Neutrophil (primary cell): ENCODE measurements around the gene USP5.

Experiments used
- H3K27ac ChIP-seq: fragments of 200-600 bp; sonication (generic); 2 replicates; pipeline ENCODE4 v1.5.1; 2016; ENCODE audit warnings: mild to moderate bottlenecking, moderate library complexity
- H3K27me3 ChIP-seq: fragments of 200-600 bp; sonication (generic); 2 replicates; pipeline ENCODE4 v1.6.0; 2016; ENCODE audit warnings: mild to moderate bottlenecking
- H3K36me3 ChIP-seq: fragments of 200-600 bp; sonication (generic); 2 replicates; pipeline ENCODE4 v1.5.1; 2017
- H3K4me1 ChIP-seq, 2 experiments: fragments of 200-600 bp in 1 of 2; sonication (generic) in 1 of 2; 1 replicate in 1 of 2; 2 replicates in 1 of 2; pipeline versions ENCODE4 v1.5.1 to v1.6.1; 2013 to 2016; ENCODE audit warnings: low read depth in 1 of 2, low read length in 1 of 2, mild to moderate bottlenecking in 1 of 2, moderate library complexity in 1 of 2; ENCODE audit not compliant: control insufficient read depth in 1 of 2, insufficient read depth in 1 of 2
- H3K4me3 ChIP-seq, 2 experiments: fragments of 200-600 bp in 1 of 2; sonication (generic) in 1 of 2; 1 replicate in 1 of 2; 2 replicates in 1 of 2; pipeline ENCODE4 v1.5.1; 2013 to 2016; ENCODE audit warnings: low read depth in 1 of 2, low read length in 1 of 2, mild to moderate bottlenecking in 1 of 2, moderate library complexity in 1 of 2
- H3K9me3 ChIP-seq: fragments of 200-600 bp; sonication (generic); 2 replicates; pipeline ENCODE4 v1.5.1; 2016
- TF ChIP-seq, protein P1 (sequence below): fragments of 200-600 bp; sonication (generic); IDR thresholded peaks from 2 replicates; pipeline ENCODE4 v1.5.1; 2016; ENCODE audit warnings: antibody characterized with exemption

USP5 gene

DNA sequence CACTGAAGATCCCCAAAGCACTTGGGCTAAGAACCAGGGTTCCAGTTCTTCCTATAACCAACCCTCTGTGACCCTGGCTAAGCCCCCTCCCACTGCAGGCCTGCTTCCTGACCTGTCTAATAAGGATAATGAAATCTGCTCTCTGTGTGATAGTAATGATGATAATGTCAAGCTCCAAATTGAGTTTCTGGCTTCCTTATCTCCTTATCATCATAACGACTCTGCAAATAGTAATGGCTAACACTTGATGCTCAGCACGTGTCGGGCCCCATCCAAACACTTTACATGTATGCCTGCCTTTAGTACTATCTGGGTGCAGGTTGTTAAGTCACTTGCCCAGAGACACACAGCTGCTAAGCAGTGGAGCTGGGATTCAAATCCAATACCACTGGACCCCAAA lies 35.4 kb upstream of the USP5 start:
- TF ChIP-seq, protein P1, sequence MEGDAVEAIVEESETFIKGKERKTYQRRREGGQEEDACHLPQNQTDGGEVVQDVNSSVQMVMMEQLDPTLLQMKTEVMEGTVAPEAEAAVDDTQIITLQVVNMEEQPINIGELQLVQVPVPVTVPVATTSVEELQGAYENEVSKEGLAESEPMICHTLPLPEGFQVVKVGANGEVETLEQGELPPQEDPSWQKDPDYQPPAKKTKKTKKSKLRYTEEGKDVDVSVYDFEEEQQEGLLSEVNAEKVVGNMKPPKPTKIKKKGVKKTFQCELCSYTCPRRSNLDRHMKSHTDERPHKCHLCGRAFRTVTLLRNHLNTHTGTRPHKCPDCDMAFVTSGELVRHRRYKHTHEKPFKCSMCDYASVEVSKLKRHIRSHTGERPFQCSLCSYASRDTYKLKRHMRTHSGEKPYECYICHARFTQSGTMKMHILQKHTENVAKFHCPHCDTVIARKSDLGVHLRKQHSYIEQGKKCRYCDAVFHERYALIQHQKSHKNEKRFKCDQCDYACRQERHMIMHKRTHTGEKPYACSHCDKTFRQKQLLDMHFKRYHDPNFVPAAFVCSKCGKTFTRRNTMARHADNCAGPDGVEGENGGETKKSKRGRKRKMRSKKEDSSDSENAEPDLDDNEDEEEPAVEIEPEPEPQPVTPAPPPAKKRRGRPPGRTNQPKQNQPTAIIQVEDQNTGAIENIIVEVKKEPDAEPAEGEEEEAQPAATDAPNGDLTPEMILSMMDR = no peak
- Histone ChIP-seq H3K27ac (peak overlapping the region; percentile 56), H3K4me1 (peaks cover 18 to 21% of the 10 kb centered on the region in 2 experiments), H3K9me3 (no peaks in the 10 kb centered on the region), H3K36me3 (no peaks in the 10 kb centered on the region), H3K27me3 (peaks cover 6% of the 10 kb centered on the region), H3K4me3 (no peak overlapping the region)

DNA sequence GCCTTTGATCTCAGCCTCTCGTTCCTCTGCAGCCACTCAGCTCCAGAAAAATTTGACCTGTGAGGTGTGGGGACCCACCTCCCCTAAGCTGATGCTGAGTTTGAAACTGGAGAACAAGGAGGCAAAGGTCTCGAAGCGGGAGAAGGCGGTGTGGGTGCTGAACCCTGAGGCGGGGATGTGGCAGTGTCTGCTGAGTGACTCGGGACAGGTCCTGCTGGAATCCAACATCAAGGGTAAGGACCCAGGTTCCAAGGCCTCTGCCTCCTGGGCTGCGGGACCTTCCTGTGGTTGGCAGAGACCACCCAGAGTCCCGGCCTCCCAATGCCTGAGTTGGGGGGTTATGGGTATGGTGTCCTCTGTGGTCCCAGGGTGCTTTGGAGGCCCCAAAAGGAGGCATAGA lies 34.9 kb upstream of the USP5 start:
- H3K36me3 ChIP-seq = no peaks in the 10 kb centered on the region

DNA sequence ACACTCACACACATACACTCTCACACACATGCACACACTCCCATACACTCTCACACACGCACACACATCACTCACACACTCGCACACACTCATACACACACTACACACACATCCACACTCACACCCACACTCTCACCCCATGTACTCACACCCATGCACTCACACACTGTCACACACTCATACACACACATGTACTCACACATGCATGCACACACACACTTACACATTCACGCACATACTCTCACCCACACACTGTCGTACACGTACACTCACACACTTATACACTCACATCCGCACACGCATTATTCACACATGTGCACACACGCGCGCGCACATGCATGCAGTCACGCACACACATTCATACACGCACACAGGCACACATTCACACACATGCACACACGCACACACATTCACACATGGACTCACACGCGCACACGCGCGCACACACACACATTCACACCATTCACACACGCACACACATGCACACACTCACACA lies 34.2 kb upstream of the USP5 start:
- Histone ChIP-seq H3K36me3 (no peaks in the 10 kb centered on the region), H3K27ac (no peak overlapping the region), H3K4me1 (peaks cover 25 to 27% of the 10 kb centered on the region in 2 experiments), H3K9me3 (no peaks in the 10 kb centered on the region), H3K27me3 (peaks cover 17% of the 10 kb centered on the region), H3K4me3 (no peak overlapping the region)
- TF ChIP-seq, protein P1 = no peak

More for the DNA sequence above, 34.9 kb upstream of the USP5 start:
- peaks cover 22 to 26% of the 10 kb centered on the region in 2 experiments for H3K4me1 ChIP-seq
- H3K27ac ChIP-seq = peak overlapping the region; percentile 56
- no peaks in the 10 kb centered on the region for H3K9me3 ChIP-seq
- TF ChIP-seq, protein P1 = no peak
- H3K4me3 ChIP-seq = no peak overlapping the region
- peaks cover 11% of the 10 kb centered on the region for H3K27me3 ChIP-seq

DNA sequence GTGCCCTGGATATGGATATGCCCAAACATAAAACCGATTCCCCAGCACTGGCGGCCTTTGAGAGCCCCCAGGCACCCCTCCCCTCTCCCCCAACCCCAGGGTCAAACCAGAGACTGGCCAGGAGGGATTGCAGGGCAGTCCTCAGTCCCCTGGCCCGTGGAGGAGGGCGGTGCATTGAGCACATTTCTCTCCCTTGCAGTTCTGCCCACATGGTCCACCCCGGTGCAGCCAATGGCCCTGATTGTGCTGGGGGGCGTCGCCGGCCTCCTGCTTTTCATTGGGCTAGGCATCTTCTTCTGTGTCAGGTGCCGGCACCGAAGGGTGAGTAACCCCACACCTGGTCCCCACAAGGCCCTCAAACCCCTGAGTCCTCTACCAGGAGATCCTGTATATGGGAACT lies 33.7 kb upstream of the USP5 start:
- Histone ChIP-seq H3K4me3 (no peak overlapping the region), H3K27ac (no peak overlapping the region), H3K27me3 (peaks cover 22% of the 10 kb centered on the region), H3K36me3 (no peaks in the 10 kb centered on the region), H3K9me3 (no peaks in the 10 kb centered on the region), H3K4me1 (peaks cover 25 to 27% of the 10 kb centered on the region in 2 experiments)
- TF ChIP-seq, protein P1 = no peak

DNA sequence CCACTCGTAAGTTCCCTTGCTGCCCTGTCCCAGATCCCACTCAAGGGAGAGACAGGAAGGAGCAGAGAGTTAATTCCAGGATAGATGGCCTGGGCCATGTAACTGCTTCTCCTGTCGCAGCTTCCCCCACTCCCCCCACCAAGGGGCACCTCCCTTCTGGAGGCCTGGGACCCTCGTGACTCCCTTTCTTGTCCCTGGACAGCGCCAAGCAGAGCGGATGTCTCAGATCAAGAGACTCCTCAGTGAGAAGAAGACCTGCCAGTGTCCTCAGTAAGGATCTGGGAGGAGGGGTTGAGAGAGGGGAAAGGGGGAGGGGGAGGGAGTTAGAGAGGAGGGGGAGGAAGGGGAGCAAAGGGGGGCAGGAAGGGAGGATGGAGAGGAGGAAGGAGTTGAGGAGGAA lies 33.3 kb upstream of the USP5 start:
- Histone ChIP-seq H3K36me3 (no peaks in the 10 kb centered on the region), H3K4me1 (peaks cover 25 to 27% of the 10 kb centered on the region in 2 experiments), H3K4me3 (no peak overlapping the region), H3K27ac (no peak overlapping the region), H3K9me3 (no peaks in the 10 kb centered on the region), H3K27me3 (peaks cover 27% of the 10 kb centered on the region)
- TF ChIP-seq, protein P1 = no peak
